Adrenal gland (tissue), 19 donors: ENCODE measurements around the gene HINT2. TPM values are rescaled to one million over a fixed set of nuclear protein-coding genes. Genes with fewer than 3 reads are reported as not detected.

Source experiments
- DNase-seq, 7 donors: peaks; one replicate each; pipeline ENCODE4 v3.0.0-alpha.2; 2019 to 2020
- H3K27ac ChIP-seq, 5 donors: fragments of 200-600 bp; sonication (generic) in 4 of 5; 1 replicate in 3 of 5; 2 replicates in 2 of 5; pipeline versions ENCODE4 v1.5.1 to v1.8.0; 2016 to 2020; ENCODE audit warnings: mild to moderate bottlenecking in 1 of 5
- H3K27me3 ChIP-seq: fragments of 200-600 bp; 2 replicates; pipeline ENCODE4 v1.8.0; 2021
- H3K36me3 ChIP-seq, 2 donors: fragments of 200-600 bp; replicated peaks in 1 of 2; 1 replicate in 1 of 2; 2 replicates in 1 of 2; pipeline versions ENCODE4 v1.5.1 to v1.8.0; 2018 to 2022
- H3K4me1 ChIP-seq, 2 donors: fragments of 200-600 bp; replicated peaks in 1 of 2; 1 replicate in 1 of 2; 2 replicates in 1 of 2; pipeline versions ENCODE4 v1.5.1 to v1.8.0; 2018 to 2021
- H3K4me3 ChIP-seq, 4 donors: fragments of 200-600 bp; sonication (generic) in 3 of 4; one replicate each; pipeline ENCODE4 v1.5.1; 2016 to 2018
- H3K9me3 ChIP-seq, 3 donors: fragments of 200-600 bp; sonication (generic) in 1 of 3; replicated peaks in 1 of 3; 1 replicate in 2 of 3; 2 replicates in 1 of 3; pipeline versions ENCODE4 v1.5.1 to v1.8.0; 2016 to 2021
- CTCF ChIP-seq, 6 experiments: fragments of 450-650 bp in 4 of 6; fragments of 200-600 bp in 2 of 6; sonication (generic) in 1 of 6; IDR thresholded peaks; 1 replicate in 5 of 6; 2 replicates in 1 of 6; pipeline versions ENCODE4 v1.5.1 to v1.8.0; 2016 to 2021; ENCODE audit warnings: antibody characterized with exemption in 6 of 6, mild to moderate bottlenecking in 2 of 6, moderate library complexity in 1 of 6
- POLR2A ChIP-seq, 2 donors: fragments of 450-650 bp; IDR thresholded peaks; one replicate each; pipeline ENCODE4 v1.6.1; 2017; ENCODE audit warnings: antibody characterized with exemption in 2 of 2, mild to moderate bottlenecking in 2 of 2, moderate library complexity in 1 of 2
- WGBS, 4 donors: extraction: QIAGEN DNeasy Blood & Tissue Kit in 2 of 4; methylation state at CpG; one replicate each; pipeline versions ENCODE4 v1.1.5 to v1.1.7; 2013 to 2017; 5-methylcytosine and 5-hydroxymethylcytosine counted together
- intact Hi-C, 2 donors: fragments of 100-400 bp; cut with DNase I; formaldehyde crosslinking; loops; one replicate each; pipeline versions ENCODE4 v1.14.1 to v1.15.0; 2022 to 2023
- long read RNA-seq, 10 donors: library from polyadenylated mRNA in 3 of 10; unstranded in 2 of 10; stranded (forward) in 1 of 10; transcript quantifications; one replicate each; pipeline ENCODE4 v2.0.0 and lab custom pipeline, GENCODE V29; 2021 to 2026
- polyA plus RNA-seq, 3 donors: library from polyadenylated mRNA; stranded (reverse); fragments of 200-250 nt in 2 of 3; fragments of 350-450 nt in 1 of 3; fragmentation: Illumina TruSeq in 1 of 3; extraction: RNeasy Lipid Tissue Mini Kit (QIAGEN cat#74804) in 1 of 3; gene quantifications; one replicate each; pipeline ENCODE4 v1.2.3, GENCODE V29; 2013 to 2014
- total RNA-seq, 9 donors: library from RNA; depleted of rRNA in 4 of 9; stranded (reverse); fragments of >200 nt in 4 of 9; fragments of 120-200 nt in 1 of 9; fragmentation: NEBNext Ultra II Directional in 1 of 9; extraction: Animal tissue kit (Norgen Biotek cat#: 25700) in 1 of 9; gene quantifications; one replicate each; pipeline versions ENCODE4 v1.1.0 to v1.2.4, GENCODE V29; 2013 to 2023
- donor health status: healthy with polysubstance abuse.
- donor health status: Bipolar disorder and iron deficiency.
- donor health status: DM: yes; HTN: yes; CAD: no.
- donor health status: DM: no; HTN: no; CAD: no.
- donor health status: DM: no; HTN: no; CAD: no.
- donor health status: DM: yes; HTN: yes; CAD: no.

HINT2 gene
- total RNA-seq (10 to 100 TPM; 27.6 to 99.6 (median 78.7) TPM), polyA plus RNA-seq (100 to 1,000 TPM in 2 of 3 donors, 10 to 100 TPM in 1; 83.5 to 199 (median 119) TPM)
- long read RNA-seq, donor 1, transcript HINT2-201 (5 exons, 628 nt): major isoform, 52 of 69 reads
- long read RNA-seq, donor 1, transcript HINT2-202 (4 exons, 734 nt): minor isoform, 5 of 69 reads
- long read RNA-seq, donor 1, partial matches to known transcripts: 8 of 69 reads
- long read RNA-seq, donor 1, other reads (novel, unspliced or antisense): 0 of 69 reads
- long read RNA-seq, donor 2, transcript HINT2-201 (5 exons, 628 nt): major isoform, 25 of 34 reads
- long read RNA-seq, donor 2, transcript HINT2-202 (4 exons, 734 nt): minor isoform, 5 of 34 reads
- long read RNA-seq, donor 2, partial matches to known transcripts: 0 of 34 reads
- long read RNA-seq, donor 2, other reads (novel, unspliced or antisense): 0 of 34 reads
- long read RNA-seq, donor 3, transcript HINT2-201 (5 exons, 628 nt): major isoform, 41 of 55 reads
- long read RNA-seq, donor 3, partial matches to known transcripts: 7 of 55 reads
- long read RNA-seq, donor 3, other reads (novel, unspliced or antisense): 0 of 55 reads
- long read RNA-seq, donor 4, transcript HINT2-201 (5 exons, 628 nt): major isoform, 68 of 79 reads
- long read RNA-seq, donor 4, partial matches to known transcripts: 0 of 79 reads
- long read RNA-seq, donor 4, other reads (novel, unspliced or antisense): 6 of 79 reads
- long read RNA-seq, donor 5, transcript HINT2-201 (5 exons, 628 nt): major isoform, 80 of 102 reads
- long read RNA-seq, donor 5, partial matches to known transcripts: 12 of 102 reads
- long read RNA-seq, donor 5, other reads (novel, unspliced or antisense): 5 of 102 reads
- long read RNA-seq, donor 6, transcript HINT2-201 (5 exons, 628 nt): major isoform, 66 of 82 reads
- long read RNA-seq, donor 6, partial matches to known transcripts: 2 of 82 reads
- long read RNA-seq, donor 6, other reads (novel, unspliced or antisense): 9 of 82 reads
- long read RNA-seq, donor 7, transcript HINT2-206 (3 exons, 2,167 nt): minor isoform, 5 of 38 reads
- long read RNA-seq, donor 7, transcript HINT2-201 (5 exons, 628 nt): major isoform, 26 of 38 reads
- long read RNA-seq, donor 7, partial matches to known transcripts: 0 of 38 reads
- long read RNA-seq, donor 7, other reads (novel, unspliced or antisense): 0 of 38 reads
- long read RNA-seq, donor 8, transcript HINT2-201 (5 exons, 628 nt): major isoform, 46 of 62 reads
- long read RNA-seq, donor 8, transcript HINT2-202 (4 exons, 734 nt): minor isoform, 6 of 62 reads
- long read RNA-seq, donor 8, partial matches to known transcripts: 6 of 62 reads
- long read RNA-seq, donor 8, other reads (novel, unspliced or antisense): 0 of 62 reads
- long read RNA-seq, donor 9, transcript HINT2-201 (5 exons, 628 nt): major isoform, 25 of 35 reads
- long read RNA-seq, donor 9, transcript HINT2-202 (4 exons, 734 nt): minor isoform, 6 of 35 reads
- long read RNA-seq, donor 9, partial matches to known transcripts: 0 of 35 reads
- long read RNA-seq, donor 9, other reads (novel, unspliced or antisense): 0 of 35 reads
- long read RNA-seq, donor 10, transcript HINT2-201 (5 exons, 628 nt): major isoform, 31 of 35 reads
- long read RNA-seq, donor 10, partial matches to known transcripts: 0 of 35 reads
- long read RNA-seq, donor 10, other reads (novel, unspliced or antisense): 0 of 35 reads

- Histone ChIP-seq H3K36me3 (no peaks in the 10 kb centered on the region), H3K4me3 (peak within 1 kb of the TSS; percentile 36 to 91 (median 62)), H3K9me3 (no peaks in the 10 kb centered on the region), H3K27me3 (no peaks in the 10 kb centered on the region), H3K27ac (peak within 1 kb of the TSS; percentile 77 to 98 (median 96)), H3K4me1 (peaks cover 19 to 30% of the 10 kb centered on the region in 2 donors)
- TF ChIP-seq POLR2A (IDR thresholded peaks at IDR 0.05): peak; percentile 89 to 96
- TF ChIP-seq CTCF (IDR thresholded peaks at IDR 0.05): no peak
- WGBS, 4 donors: 0% methylated on average over 23 to 52 of the region's 52 CpGs
- intact Hi-C loops: no loop called here
- peak; percentile 95 to 99 (median 98) for DNase-seq
Measured at GRCh38 chr9:35814841-35815543, at the start of gene HINT2. HINT2 (minus strand) TSS chr9:35815042; CDS start chr9:35814979, 63 bp downstream.

DNA sequence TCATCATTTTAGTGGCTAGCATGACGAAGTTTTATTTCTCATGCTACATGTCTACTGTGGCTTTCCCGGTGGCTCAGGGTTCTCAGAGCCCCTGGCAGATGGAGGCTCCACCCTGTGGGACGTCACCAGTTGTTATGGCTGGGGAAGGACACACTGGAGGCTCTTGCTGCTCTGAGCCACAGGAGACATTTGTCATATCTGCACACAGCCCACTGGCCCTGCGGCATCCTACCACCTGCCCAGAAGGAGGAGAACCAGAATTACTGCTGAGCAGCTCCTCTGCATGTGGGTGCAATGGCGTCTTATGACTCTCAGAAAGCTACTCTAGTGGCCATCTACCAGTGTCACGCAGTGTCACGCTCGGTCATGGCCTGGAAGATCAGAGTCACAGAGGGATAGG lies 48.7 kb upstream of the HINT2 start:
- 60 to 76% (median 67%) methylated on average over 1 to 8 of the region's 8 CpGs for WGBS, 4 donors
- no peaks in the 10 kb centered on the region for H3K9me3 ChIP-seq
- H3K27me3 ChIP-seq: peaks cover 8% of the 10 kb centered on the region
- no peak for TF ChIP-seq CTCF (IDR thresholded peaks at IDR 0.05)
- TF ChIP-seq POLR2A (IDR thresholded peaks at IDR 0.05): no peak
- H3K4me1 ChIP-seq: no peaks in the 10 kb centered on the region
- no peak overlapping the region for H3K4me3 ChIP-seq
- peak in 2 of 7 donors; percentile 17 to 45 for DNase-seq
- intact Hi-C loops: no loop called here
- H3K27ac ChIP-seq: no peak overlapping the region
- H3K36me3 ChIP-seq: no peaks in the 10 kb centered on the region

- intact Hi-C loops: no loop called here
- WGBS, 4 donors: 80 to 94% (median 88%) methylated on average over 4 of the region's 4 CpGs
- TF ChIP-seq CTCF (IDR thresholded peaks at IDR 0.05) (no peak), POLR2A (IDR thresholded peaks at IDR 0.05) (no peak)
- peaks cover 8% of the 10 kb centered on the region for H3K27me3 ChIP-seq
- H3K4me1 ChIP-seq: no peaks in the 10 kb centered on the region
- H3K36me3 ChIP-seq: no peaks in the 10 kb centered on the region
- no peak overlapping the region for H3K4me3 ChIP-seq
- H3K27ac ChIP-seq: no peak overlapping the region
- H3K9me3 ChIP-seq: no peaks in the 10 kb centered on the region
- DNase-seq: peak in 1 of 7 donors; percentile 39
Measured at GRCh38 chr9:35862328-35862727, 47.5 kb upstream of the HINT2 start.
